Bronchial epithelial cell (primary cell): ENCODE data around the gene SLC36A1. TPM values are rescaled to one million over a fixed set of nuclear protein-coding genes. Genes with fewer than 3 reads are reported as not detected.

Source experiments
- total RNA-seq: library from RNA; depleted of rRNA; stranded (reverse); fragments of >200 nt; gene quantifications from 2 replicates; pipeline ENCODE4 v1.2.1, GENCODE V29; 2014

The SLC36A1 gene
- total RNA-seq, 1 donor from 2014 or later = 4.5 TPM

Other genes with a start within 250 kb of the SLC36A1 start
- 0.79 and 1.7 TPM in 2 replicates for gene CCDC69, start 223.5 kb upstream of the SLC36A1 start, total RNA-seq
- gene GM2A, start 194.4 kb upstream of the SLC36A1 start, total RNA-seq = 85.4 and 121 TPM in 2 replicates
- not detected in 2 replicates for gene SLC36A3, start 143.8 kb upstream of the SLC36A1 start, total RNA-seq
- not detected in 2 replicates for gene SLC36A2, start 100.0 kb upstream of the SLC36A1 start, total RNA-seq
- 34.2 and 62.6 TPM in 2 replicates for gene FAT2, start 143.7 kb downstream of the SLC36A1 start, total RNA-seq
- gene SPARC, start 239.3 kb downstream of the SLC36A1 start, total RNA-seq = 10.5 and 22.6 TPM in 2 replicates